Epithelial cell of esophagus (primary cell): ENCODE measurements around the gene IFI27L1.

Experiments
- DNase-seq: peaks from one replicate; pipeline ENCODE4 v3.0.0; 2010; ENCODE audit warnings: low read depth
- H3K4me3 ChIP-seq: 2 replicates; pipeline ENCODE4 v1.5.1; 2011; ENCODE audit warnings: mild to moderate bottlenecking, low read length, control low read depth
- TF ChIP-seq, protein P1 (sequence below): IDR thresholded peaks from 2 replicates; pipeline ENCODE4 v1.5.1; 2011; ENCODE audit warnings: low read depth, mild to moderate bottlenecking, low read length, control low read depth, inconsistent platforms; ENCODE audit not compliant: insufficient read depth; ENCODE audit errors: missing control alignments

Gene IFI27L1

DNA sequence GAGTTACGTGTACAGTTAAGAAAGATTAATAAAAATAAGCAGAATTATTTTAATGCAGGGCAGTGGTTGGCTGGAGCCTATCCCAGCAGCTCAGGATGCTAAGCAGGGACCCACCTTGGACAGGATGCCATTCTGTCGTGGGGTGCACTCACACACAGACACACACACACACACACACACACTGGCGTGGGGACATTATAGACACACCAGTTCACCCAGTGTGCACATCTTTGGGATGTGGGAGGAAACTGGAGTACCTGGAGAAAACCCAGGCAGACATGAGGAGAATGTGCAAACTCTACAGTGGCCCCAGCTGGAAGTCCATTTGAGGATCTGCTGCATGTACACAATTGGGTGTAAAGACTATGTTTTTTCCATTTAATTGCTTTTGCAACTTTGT, 61.1 kb downstream of the IFI27L1 start:
- no peak for DNase-seq
- TF ChIP-seq, protein P1, sequence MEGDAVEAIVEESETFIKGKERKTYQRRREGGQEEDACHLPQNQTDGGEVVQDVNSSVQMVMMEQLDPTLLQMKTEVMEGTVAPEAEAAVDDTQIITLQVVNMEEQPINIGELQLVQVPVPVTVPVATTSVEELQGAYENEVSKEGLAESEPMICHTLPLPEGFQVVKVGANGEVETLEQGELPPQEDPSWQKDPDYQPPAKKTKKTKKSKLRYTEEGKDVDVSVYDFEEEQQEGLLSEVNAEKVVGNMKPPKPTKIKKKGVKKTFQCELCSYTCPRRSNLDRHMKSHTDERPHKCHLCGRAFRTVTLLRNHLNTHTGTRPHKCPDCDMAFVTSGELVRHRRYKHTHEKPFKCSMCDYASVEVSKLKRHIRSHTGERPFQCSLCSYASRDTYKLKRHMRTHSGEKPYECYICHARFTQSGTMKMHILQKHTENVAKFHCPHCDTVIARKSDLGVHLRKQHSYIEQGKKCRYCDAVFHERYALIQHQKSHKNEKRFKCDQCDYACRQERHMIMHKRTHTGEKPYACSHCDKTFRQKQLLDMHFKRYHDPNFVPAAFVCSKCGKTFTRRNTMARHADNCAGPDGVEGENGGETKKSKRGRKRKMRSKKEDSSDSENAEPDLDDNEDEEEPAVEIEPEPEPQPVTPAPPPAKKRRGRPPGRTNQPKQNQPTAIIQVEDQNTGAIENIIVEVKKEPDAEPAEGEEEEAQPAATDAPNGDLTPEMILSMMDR = no peak
- no peak overlapping the region for H3K4me3 ChIP-seq

DNA sequence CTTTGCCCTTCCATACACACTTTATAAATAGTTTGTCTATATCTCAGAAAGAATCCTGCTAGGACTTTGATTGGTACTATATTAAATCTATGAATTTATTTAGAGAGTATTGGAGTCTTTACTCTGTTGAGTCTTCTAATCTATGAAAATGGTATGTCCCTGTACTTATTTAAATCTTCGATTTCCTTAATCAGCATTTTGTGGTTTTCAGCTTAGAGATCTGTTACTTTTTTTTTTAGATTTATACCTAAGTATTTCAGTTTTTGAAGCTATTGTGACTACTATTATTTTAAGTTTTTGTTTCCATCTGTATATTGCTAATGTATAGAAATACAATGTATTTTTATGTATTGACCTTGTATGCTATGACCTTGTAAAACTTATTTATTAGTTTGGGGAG, 61.7 kb downstream of the IFI27L1 start:
- DNase-seq = no peak
- TF ChIP-seq, protein P1 = no peak
- H3K4me3 ChIP-seq = no peak overlapping the region

DNA sequence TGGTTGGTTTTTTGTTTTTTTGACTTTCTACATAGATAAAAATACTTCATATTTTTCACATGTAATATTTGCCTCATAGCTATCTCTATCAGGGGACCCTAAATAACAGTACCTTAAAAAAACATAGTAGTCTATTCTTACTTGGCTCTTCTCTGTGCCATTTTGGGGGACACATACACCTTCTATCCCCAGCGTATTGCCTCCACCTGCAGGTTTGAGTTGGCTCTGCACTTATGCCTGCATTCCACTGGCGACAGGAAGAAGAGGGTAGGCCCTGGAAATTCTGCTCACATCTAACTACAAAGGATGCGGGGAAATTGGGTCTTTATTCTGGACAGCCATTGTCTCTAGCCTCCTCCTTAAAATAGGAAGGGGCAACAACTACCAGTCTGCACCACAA, 62.1 kb downstream of the IFI27L1 start:
- DNase-seq = no peak
- H3K4me3 ChIP-seq = no peak overlapping the region

DNA sequence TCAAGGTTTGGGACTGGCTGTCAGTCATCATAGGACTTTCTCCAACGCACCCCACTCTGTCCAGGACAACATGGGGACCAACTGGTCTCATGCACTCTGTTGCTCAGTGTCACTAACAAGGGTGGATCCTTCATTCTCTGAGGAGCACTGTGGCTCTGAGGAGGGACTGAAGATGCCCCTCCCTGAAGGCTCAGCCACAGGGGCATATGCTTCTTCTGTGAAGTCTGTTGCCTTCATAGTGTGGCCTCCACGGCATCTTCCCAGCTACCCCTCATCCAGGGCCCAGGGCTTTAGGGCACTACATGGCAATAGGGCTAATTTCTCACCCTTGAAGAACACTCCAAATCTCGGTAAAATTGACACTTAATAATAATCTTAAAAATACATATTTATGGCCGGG, 62.6 kb downstream of the IFI27L1 start:
- TF ChIP-seq, protein P1 = no peak
- no peak for DNase-seq
- H3K4me3 ChIP-seq = no peak overlapping the region

More for the DNA sequence above, 62.1 kb downstream of the IFI27L1 start:
- TF ChIP-seq, protein P1 = peak; percentile 59

DNA sequence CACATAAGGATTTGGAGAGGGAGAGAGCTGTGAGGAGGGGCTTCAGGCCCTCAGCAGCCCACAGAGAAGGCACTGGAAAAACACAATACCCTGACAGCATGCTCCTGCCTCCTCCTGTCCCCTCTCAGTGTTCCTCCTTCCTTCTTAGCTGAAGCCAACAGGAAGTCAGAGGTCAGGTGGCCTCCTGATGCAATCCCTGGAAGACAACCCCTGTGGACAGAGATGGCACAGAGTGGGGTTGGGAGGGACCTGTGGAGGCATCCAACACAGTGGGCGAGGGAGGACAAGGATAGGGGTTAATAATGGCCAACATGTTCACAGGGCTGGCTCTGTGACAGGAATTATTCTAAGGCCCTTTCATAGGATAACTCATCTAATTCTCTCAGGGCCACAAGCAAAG, 63.7 kb downstream of the IFI27L1 start:
- TF ChIP-seq, protein P1 = no peak
- no peak for DNase-seq
- no peak overlapping the region for H3K4me3 ChIP-seq

DNA sequence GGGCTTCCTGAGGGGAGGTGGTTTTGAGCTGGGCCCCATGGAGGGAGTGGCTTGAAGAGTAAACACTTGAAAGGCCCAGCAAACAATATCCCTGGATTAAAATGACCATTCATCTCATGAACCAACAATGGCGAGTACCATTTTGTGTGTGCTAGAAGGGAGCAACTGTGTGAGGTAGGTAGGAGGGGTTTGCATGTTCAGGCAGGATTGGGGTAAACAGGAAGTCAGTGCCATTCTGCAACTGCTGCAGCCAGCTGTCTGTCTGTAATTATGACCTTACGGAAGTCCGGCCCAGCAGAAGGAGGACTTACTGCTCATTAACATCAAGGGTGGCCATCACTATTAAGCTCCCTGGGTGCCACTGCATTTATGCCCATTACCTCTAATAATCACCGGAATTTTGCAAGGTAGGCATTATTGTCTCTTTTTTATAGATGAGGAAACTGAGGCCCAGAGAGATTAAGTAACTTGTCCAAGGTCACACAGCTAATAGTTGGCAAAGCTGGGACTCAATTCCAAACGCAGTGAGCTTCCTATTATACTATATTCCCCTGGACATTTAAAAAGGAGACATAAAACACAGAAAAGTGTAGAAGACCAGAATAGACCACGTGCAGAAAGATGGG, 64.9 kb downstream of the IFI27L1 start:
- DNase-seq = peak; percentile 58
- TF ChIP-seq, protein P1 = no peak
- H3K4me3 ChIP-seq = no peak overlapping the region
